Measurements from ENCODE around the gene NCAPH2.
A peak's percentile ranks its signal among the peaks of the same experiment; 100 is the strongest.

NCAPH2 gene

GRCh38 chr22:50500452-50500851 is 7.6 kb upstream of the NCAPH2 start:
- Mint-ChIP-seq H3K9me3 (no peaks in the 10 kb centered on the region), H3K36me3 (ENCODE audit: low read depth) (no peaks in the 10 kb centered on the region), H3K4me3 (no peak overlapping the region), H3K4me1 (ENCODE audit: low read depth) (no peaks in the 10 kb centered on the region), H3K27me3 (no peaks in the 10 kb centered on the region), H3K27ac (no peak overlapping the region)

GRCh38 chr22:50502096-50502495 is 5.9 kb upstream of the NCAPH2 start:
- no peak overlapping the region for H3K4me3 Mint-ChIP-seq
- H3K4me1 Mint-ChIP-seq (ENCODE audit: low read depth), result peaks cover under 1% of the 10 kb centered on the region
- no peaks in the 10 kb centered on the region for H3K36me3 Mint-ChIP-seq (ENCODE audit: low read depth)
- no peaks in the 10 kb centered on the region for H3K27me3 Mint-ChIP-seq
- H3K9me3 Mint-ChIP-seq, result no peaks in the 10 kb centered on the region
- H3K27ac Mint-ChIP-seq, result no peak overlapping the region

GRCh38 chr22:50502628-50503474 is 5.2 kb upstream of the NCAPH2 start:
- no peak overlapping the region for H3K27ac Mint-ChIP-seq
- H3K27me3 Mint-ChIP-seq, result no peaks in the 10 kb centered on the region
- no peaks in the 10 kb centered on the region for H3K36me3 Mint-ChIP-seq (ENCODE audit: low read depth)
- H3K4me3 Mint-ChIP-seq, result no peak overlapping the region
- no peaks in the 10 kb centered on the region for H3K9me3 Mint-ChIP-seq
- peaks cover 3% of the 10 kb centered on the region for H3K4me1 Mint-ChIP-seq (ENCODE audit: low read depth)

- Mint-ChIP-seq H3K9me3 (no peaks in the 10 kb centered on the region), H3K4me3 (no peak overlapping the region), H3K36me3 (ENCODE audit: low read depth) (no peaks in the 10 kb centered on the region), H3K27me3 (no peaks in the 10 kb centered on the region), H3K27ac (no peak overlapping the region), H3K4me1 (ENCODE audit: low read depth) (peaks cover 3% of the 10 kb centered on the region)
Observed at GRCh38 chr22:50503475-50504145, 4.4 kb upstream of the NCAPH2 start.

- Mint-ChIP-seq H3K4me1 (ENCODE audit: low read depth) (peaks cover 13% of the 10 kb centered on the region), H3K27ac (no peak overlapping the region), H3K27me3 (no peaks in the 10 kb centered on the region), H3K9me3 (no peaks in the 10 kb centered on the region), H3K4me3 (no peak overlapping the region), H3K36me3 (ENCODE audit: low read depth) (no peaks in the 10 kb centered on the region)
Observed at GRCh38 chr22:50504369-50505211, 3.4 kb upstream of the NCAPH2 start.

GRCh38 chr22:50505276-50505775 is 2.7 kb upstream of the NCAPH2 start:
- no peaks in the 10 kb centered on the region for H3K36me3 Mint-ChIP-seq (ENCODE audit: low read depth)
- H3K4me1 Mint-ChIP-seq (ENCODE audit: low read depth), result peaks cover 18% of the 10 kb centered on the region
- no peak overlapping the region for H3K27ac Mint-ChIP-seq
- H3K27me3 Mint-ChIP-seq, result no peaks in the 10 kb centered on the region
- H3K4me3 Mint-ChIP-seq, result no peak overlapping the region
- H3K9me3 Mint-ChIP-seq, result no peaks in the 10 kb centered on the region

GRCh38 chr22:50505776-50506610 is 2.0 kb upstream of the NCAPH2 start:
- no peak overlapping the region for H3K27ac Mint-ChIP-seq
- H3K36me3 Mint-ChIP-seq (ENCODE audit: low read depth), result no peaks in the 10 kb centered on the region
- H3K27me3 Mint-ChIP-seq, result no peaks in the 10 kb centered on the region
- H3K9me3 Mint-ChIP-seq, result no peaks in the 10 kb centered on the region
- H3K4me1 Mint-ChIP-seq (ENCODE audit: low read depth), result peaks cover 18% of the 10 kb centered on the region
- peak overlapping the region; percentile 91 for H3K4me3 Mint-ChIP-seq

- H3K4me1 Mint-ChIP-seq (ENCODE audit: low read depth), result peaks cover 18% of the 10 kb centered on the region
- H3K27me3 Mint-ChIP-seq, result no peaks in the 10 kb centered on the region
- no peaks in the 10 kb centered on the region for H3K9me3 Mint-ChIP-seq
- peak overlapping the region; percentile 81 for H3K27ac Mint-ChIP-seq
- no peaks in the 10 kb centered on the region for H3K36me3 Mint-ChIP-seq (ENCODE audit: low read depth)
- H3K4me3 Mint-ChIP-seq, result peak overlapping the region; percentile 91
Observed at GRCh38 chr22:50506611-50507420, 1.2 kb upstream of the NCAPH2 start.

GRCh38 chr22:50507421-50507990 is 518 bp upstream of the NCAPH2 start, which contains the start of gene LMF2:
Gene LMF2, minus strand, starts transcription at chr22:50507702. Its CDS starts 27 bp downstream, at chr22:50507675.
- H3K4me1 Mint-ChIP-seq (ENCODE audit: low read depth), result peaks cover 25% of the 10 kb centered on the region
- H3K27me3 Mint-ChIP-seq, result no peaks in the 10 kb centered on the region
- peaks cover 7% of the 10 kb centered on the region for H3K36me3 Mint-ChIP-seq (ENCODE audit: low read depth)
- no peaks in the 10 kb centered on the region for H3K9me3 Mint-ChIP-seq
- H3K27ac Mint-ChIP-seq, result peak within 1 kb of the TSS; percentile 97
- H3K4me3 Mint-ChIP-seq, result peak within 1 kb of the TSS; percentile 94

- H3K27me3 Mint-ChIP-seq, result no peaks in the 10 kb centered on the region
- peaks cover 29% of the 10 kb centered on the region for H3K4me1 Mint-ChIP-seq (ENCODE audit: low read depth)
Observed at GRCh38 chr22:50508897-50509296, 873 bp downstream of the NCAPH2 start.

GRCh38 chr22:50513175-50513574 is 5.2 kb downstream of the NCAPH2 start:
- H3K27ac Mint-ChIP-seq, result no peak overlapping the region
- H3K4me1 Mint-ChIP-seq (ENCODE audit: low read depth), result peaks cover 31% of the 10 kb centered on the region
- peaks cover 37% of the 10 kb centered on the region for H3K36me3 Mint-ChIP-seq (ENCODE audit: low read depth)

More at GRCh38 chr22:50508897-50509296, 873 bp downstream of the NCAPH2 start:
- H3K27ac Mint-ChIP-seq, result peak overlapping the region; percentile 97
- H3K4me3 Mint-ChIP-seq, result peak overlapping the region; percentile 94
- H3K9me3 Mint-ChIP-seq, result no peaks in the 10 kb centered on the region
- peaks cover 11% of the 10 kb centered on the region for H3K36me3 Mint-ChIP-seq (ENCODE audit: low read depth)

GRCh38 chr22:50516068-50516467 is 8.0 kb downstream of the NCAPH2 start:
- Mint-ChIP-seq H3K27ac (no peak overlapping the region), H3K4me1 (ENCODE audit: low read depth) (peaks cover 17% of the 10 kb centered on the region), H3K27me3 (no peaks in the 10 kb centered on the region), H3K4me3 (no peak overlapping the region), H3K9me3 (no peaks in the 10 kb centered on the region), H3K36me3 (ENCODE audit: low read depth) (peaks cover 52% of the 10 kb centered on the region)

More at GRCh38 chr22:50513175-50513574, 5.2 kb downstream of the NCAPH2 start:
- no peaks in the 10 kb centered on the region for H3K27me3 Mint-ChIP-seq
- H3K9me3 Mint-ChIP-seq, result no peaks in the 10 kb centered on the region
- H3K4me3 Mint-ChIP-seq, result no peak overlapping the region

GRCh38 chr22:50516891-50517290 is 8.9 kb downstream of the NCAPH2 start:
- Mint-ChIP-seq H3K9me3 (no peaks in the 10 kb centered on the region), H3K36me3 (ENCODE audit: low read depth) (peaks cover 52% of the 10 kb centered on the region), H3K4me3 (no peak overlapping the region), H3K27me3 (no peaks in the 10 kb centered on the region), H3K4me1 (ENCODE audit: low read depth) (peaks cover 16% of the 10 kb centered on the region), H3K27ac (no peak overlapping the region)

Data from stimulated activated naive CD8-positive, alpha-beta T cell treated with anti-CD3 and anti-CD28 coated beads, Interleukin-15, Interleukin-2, amounts not matched to agents 100 ng/mL and 50 ng/mL, for 24 hours (primary cell).